Stimulated activated CD4-positive, alpha-beta T cell treated with anti-CD3 and anti-CD28 coated beads, Interleukin-15, amount 100 ng/mL, for 48 hours (primary cell): ENCODE results near the gene ARHGAP33.
A peak's percentile ranks its signal among the peaks of the same experiment; 100 is the strongest.

Experiments used
- DNase-seq, 2 donors: peaks; one replicate each; pipeline ENCODE4 v3.0.0-alpha.2; 2020; ENCODE audit warnings: low read depth in 2 of 2

Gene ARHGAP33

DNA sequence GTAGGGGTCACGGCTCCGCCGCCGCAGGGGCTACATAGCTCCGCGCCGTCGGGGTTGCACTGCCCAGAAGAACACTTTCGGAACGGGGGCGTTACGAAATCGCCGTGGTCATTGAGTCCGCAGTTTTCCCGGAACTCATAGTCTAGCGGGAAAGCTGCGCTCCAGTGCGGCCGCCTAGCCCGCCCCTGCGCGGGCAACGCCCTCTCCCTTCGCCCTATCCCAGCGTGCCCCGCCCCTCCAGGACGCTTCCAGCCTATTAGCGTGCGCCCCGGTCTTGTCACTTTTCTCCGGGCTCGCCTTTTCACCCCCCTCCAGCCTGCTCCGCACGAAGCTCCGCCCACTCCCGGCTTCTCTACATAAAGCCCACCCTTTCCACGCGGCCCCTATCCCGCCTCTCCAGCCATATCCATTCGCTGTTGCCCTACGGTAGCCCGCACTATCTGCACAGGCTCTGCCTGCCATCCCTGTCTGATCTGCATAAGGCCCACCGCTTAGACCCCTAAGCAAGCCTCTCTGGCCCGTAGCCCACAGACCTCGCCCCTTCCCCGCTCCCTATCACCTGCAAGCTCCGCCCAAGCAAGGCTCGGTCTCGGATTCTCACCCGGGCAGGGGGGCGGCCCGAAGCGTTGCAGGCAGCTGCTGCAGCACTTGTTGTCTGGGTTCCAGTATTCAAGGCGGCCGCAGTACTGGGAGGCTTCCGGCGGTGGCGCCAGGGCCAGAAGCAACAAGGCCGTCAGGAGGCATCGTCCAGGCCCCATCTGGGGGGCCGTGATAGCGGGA, 34.8 kb upstream of the ARHGAP33 start:
- peak; percentile 91 to 97 for DNase-seq

DNA sequence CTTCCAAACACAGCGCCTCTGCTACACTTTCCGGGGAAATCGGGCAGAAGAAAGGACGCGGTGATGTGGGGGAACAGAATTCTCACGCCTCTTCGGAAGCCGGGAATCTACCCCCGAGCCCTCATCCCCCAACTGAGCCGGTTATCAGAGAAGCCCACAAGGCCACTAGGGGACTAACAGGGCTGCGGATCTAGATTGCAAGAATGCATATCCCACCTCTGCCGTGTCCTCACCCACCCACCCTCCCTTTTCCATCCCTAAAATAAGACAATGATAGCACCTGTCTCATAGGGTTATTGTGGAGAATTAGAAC, 34.2 kb upstream of the ARHGAP33 start:
- no peak for DNase-seq

DNA sequence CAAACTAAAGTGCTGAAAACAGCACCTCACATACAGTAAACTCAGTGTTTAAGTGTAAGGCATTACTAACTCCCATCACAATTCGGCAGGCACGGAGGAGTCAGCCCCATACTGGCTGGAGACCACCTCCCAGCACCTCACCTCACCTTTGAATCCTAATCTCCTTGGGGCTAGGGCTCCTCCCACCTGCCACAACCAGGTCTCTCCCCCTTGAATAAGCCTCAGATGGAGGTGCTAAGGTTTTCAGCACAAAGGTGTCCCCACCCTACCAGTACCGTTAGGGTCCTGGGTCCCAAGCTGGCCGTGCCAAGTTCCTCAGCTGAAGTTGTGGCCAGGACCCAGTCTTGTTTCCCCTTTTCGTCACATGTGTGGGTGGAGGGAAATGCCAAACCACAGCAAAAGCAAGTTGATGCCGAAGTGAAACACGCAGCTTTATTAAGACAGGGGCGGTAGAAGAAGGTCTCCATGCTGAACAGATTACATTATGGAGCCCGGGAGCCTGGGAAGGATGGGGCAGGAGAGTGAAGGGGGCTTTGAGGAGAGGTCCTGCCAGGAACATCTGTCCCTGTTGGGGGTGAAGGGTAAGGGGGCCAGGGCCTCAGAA, 33.1 kb upstream of the ARHGAP33 start, which contains the start of gene IGFLR1:
Gene IGFLR1, minus strand, starts transcription at position 332 of the 604 bp plus-strand sequence. CDS start 1,272 bp downstream, outside the sequence.
- DNase-seq = peak; percentile 65 to 71

DNA sequence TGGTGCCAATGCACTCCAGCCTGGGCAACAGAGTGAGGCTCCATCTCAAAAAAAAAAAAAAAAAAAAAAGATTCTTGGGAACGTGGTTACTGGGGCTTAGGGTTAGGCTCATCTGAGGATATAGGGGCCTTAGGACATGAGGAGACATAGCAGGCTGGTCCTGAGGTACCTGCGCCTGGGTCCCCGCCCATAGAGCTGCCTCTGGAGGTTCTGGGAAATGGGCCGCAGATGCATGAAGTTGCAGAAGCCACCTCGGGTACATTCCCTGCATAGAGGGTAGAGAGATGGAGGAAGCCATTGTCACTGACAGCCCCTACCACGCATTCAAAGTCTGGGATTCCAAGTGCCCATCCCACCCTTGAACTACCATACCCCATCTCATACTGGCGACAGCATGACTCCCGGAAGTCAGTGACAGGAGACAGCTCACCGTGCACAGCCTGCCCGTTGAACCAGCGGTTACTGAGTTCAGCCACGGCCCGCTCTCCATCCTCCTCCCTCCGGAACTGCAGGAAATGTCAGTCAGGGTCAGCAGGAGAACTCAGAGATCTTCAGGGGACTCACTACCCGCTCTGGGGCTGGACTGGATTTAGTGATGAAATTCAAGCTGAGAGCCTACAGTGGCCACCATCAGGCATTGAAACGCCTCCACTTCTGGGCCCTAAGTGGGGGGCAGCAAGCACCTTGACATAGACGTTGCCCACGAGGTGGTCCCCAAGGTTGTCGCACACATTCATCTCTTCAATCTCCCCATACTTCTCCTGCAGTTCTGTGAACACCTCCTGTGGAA, 31.5 kb upstream of the ARHGAP33 start:
- no peak for DNase-seq

DNA sequence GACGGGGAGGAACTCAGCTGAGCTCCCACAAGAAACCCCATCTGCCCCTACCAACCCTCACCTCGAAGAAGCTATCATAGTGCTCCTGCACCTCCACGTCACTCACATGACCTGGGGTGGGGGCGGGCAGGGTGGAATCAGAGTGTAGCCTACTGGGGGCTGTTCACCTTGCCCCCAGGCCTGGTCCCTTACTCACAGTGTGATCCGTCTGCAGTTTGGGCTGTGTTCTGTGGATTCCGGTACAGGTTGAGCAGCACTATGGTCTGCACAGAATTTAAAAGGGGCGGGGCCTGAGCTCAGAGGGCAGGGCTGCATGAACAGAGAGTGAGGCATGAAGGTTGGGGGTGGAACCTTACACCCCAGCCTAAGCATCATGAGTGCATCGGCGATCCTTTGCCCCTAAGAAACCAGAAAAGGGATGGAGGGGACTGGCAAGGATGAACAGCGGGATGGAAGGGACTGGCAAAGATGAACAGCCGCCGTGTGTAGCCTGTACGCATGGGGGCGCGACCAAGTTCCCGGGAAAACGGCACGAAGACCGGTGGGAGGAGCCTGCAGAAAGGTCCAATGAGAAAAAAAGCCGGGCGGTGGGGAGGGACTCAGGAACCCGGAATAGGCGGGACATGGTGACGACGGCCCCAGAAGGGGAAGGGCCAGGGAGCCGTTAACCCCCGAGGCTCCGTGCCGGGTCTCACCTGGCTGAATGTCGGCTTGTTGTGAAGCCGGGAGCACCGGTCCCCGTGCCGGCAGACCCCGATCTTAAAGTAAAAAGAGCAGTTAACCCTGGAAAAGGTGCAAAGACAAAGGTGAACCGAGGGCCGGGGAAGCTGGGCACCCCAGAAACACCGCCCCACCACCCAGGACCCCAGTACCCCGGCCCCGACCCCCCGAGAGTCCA, 30.7 kb upstream of the ARHGAP33 start:
- DNase-seq = peak; percentile 90 to 91

DNA sequence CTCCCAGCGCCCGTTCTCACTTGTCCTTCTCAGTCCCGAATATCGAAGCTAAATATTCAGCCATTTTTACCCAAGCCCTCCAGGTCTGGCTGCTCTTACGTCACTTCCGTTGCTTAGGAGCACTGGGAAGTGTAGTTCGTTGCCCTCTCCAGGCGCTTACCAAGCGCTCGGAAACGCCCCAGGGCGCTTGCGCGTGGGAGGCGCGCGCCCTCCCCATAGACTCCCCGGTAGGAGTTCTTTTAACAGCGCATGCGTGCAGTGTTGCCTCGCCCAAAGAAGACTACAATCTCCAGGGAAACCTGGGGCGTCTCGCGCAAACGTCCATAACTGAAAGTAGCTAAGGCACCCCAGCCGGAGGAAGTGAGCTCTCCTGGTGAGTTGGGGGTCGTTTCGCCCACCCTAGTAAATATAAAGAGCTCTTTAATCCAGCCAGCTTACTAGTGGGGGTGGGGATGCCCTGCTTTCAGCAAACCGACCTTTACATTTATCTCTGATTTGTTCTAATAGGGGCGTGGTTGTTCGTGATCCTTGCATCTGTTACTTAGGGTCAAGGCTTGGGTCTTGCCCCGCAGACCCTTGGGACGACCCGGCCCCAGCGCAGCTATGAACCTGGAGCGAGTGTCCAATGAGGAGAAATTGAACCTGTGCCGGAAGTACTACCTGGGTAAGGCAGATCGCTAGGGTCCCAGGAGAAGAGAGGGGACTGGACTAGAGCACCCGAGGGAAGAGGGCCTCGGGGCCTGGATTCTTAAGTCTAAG, 29.9 kb upstream of the ARHGAP33 start, which contains the start of the genes PSENEN and U2AF1L4:
Gene PSENEN, plus strand, starts transcription at position 324 of the 759 bp plus-strand sequence. Its CDS starts 280 bp downstream, at position 604.
Gene U2AF1L4, minus strand, starts transcription at position 91 of the 759 bp plus-strand sequence. Its CDS starts 27 bp downstream, at position 64.
- DNase-seq = peak; percentile 91 to 93

DNA sequence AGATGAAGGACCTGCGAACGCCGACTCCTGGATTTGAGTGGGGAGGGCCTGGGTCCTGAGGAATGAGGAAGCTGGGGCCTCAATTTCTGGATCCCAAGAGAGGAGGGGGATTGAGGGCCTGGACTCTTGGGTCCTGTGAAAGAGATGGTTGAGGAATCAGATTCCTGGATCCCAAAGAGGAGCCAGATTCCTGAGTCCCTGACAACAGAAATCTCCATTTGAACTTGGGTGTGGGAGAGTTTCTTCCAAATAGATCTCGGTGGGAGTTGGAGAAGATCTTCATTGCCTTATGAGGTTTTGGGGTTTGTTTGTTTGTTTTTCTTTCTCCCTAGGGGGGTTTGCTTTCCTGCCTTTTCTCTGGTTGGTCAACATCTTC, 29.3 kb upstream of the ARHGAP33 start:
- no peak for DNase-seq

DNA sequence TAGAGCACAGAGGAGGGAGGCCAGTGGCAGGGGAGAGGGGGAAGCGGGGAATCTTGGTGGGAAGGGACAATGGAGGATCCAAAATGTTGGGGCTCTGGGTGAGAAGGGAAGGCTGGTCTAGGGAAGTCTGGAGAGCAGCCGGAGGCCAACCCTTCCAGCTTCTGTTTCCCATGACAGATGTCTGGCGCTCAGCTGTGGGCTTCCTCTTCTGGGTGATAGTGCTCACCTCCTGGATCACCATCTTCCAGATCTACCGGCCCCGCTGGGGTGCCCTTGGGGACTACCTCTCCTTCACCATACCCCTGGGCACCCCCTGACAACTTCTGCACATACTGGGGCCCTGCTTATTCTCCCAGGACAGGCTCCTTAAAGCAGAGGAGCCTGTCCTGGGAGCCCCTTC, 28.8 kb upstream of the ARHGAP33 start:
- no peak for DNase-seq

DNA sequence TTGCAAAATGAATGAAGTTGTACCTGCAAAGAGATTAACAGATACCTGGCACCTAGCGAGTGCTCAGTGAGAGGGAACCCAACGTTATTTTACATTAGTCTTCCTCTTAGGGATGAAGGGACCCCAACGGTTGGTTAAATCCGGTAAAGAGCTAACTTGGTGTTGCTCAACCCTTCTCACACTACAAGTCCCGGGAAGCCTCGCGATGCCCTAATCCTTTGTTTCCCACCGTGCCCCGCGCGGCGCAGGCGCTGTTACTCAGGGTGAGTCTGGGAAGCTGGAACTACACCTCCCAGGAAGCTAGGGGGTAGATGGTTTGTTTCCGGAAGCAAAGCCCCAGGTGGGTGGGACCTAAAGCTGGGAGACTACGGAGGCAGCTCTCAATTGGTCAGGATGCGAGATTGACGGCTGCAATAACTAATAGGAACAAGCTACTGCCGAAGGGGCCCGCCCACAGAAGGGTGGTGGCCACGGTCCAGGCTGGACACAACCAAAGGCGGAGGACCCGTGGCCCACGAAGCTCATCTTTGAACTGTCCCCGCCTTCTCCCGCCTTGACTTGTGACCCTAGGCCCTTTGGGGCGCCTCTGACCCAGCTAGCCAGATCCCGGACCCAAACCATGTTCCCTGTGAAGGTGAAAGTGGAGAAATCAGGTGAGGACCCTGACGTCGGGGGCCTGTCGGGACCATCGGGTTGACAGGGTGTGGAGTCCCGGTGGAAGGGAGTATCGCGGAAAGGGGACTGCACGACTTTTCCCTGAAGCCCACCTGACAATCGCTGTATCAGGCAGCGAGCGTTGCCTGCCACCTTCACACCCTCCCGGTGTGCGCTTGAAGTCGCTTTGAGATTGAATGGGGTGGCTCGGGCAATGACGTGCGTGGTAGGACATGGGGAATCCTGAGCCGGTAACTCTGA, 27.0 kb upstream of the ARHGAP33 start, which contains the start of gene LIN37:
Gene LIN37, plus strand, starts transcription at position 471 of the 915 bp plus-strand sequence. Its CDS starts 149 bp downstream, at position 620.
- peak; percentile 97 to 98 for DNase-seq

DNA sequence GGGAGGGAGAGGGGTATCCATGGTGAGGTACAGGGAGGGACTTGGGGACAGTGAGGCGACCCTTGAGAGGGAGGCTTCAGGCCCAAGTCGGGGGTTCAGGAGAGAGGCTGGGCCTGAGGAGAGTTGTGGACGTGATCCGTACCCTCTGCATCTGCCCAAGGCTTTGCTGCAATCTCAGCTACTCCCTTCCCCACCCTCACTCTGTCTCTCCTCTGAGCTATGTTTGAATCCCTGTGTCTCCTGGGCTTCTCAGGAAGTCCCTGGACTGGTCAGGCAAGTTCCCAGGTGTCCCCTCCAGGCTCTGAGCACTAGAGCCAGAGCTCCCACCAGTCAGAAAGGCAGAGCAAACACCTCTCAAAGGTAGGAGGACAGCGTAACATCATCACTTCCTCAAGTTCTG, 25.2 kb upstream of the ARHGAP33 start:
- DNase-seq = no peak

DNA sequence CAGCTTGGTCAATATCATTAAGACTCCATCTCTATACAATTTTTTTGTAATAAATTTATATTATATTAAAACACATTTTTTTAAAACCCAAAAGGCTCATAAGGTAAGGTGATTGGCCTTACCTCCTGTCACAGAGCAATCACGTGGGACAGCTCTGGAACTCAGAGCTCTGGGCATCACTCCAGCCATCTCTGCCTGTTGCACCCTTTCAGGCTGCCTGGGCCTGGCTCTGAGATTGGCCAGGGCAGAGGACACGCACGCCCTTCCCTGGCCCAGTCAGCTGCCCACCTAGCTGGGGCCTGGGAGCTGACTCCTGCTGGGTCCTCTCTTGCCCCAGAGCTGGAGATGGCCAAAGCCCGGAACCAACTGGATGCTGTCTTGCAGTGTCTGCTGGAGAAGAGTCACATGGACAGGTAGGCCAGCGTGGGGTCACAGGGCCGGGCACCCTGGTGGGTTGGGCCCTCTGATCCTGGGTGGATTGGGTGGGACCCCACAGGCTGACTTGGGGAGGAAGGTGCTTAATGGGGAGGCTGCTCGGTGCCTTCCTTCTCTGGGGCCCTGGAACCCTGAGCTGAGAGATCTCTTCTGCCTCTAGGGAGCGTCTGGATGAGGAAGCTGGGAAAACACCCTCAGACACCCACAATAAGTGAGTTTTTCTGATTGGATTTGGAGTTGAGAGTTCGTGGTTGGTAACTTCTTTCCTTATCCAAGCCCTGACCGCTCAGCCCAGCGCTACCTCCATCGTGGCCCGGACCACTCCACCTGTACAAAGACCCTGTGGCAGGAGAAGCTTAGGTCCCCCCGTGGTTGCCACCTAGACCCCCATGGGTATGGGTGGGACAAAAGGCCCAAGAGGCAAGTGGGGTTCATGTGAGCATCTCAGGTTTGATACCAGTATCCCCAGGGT, 23.3 kb upstream of the ARHGAP33 start:
- DNase-seq = no peak

DNA sequence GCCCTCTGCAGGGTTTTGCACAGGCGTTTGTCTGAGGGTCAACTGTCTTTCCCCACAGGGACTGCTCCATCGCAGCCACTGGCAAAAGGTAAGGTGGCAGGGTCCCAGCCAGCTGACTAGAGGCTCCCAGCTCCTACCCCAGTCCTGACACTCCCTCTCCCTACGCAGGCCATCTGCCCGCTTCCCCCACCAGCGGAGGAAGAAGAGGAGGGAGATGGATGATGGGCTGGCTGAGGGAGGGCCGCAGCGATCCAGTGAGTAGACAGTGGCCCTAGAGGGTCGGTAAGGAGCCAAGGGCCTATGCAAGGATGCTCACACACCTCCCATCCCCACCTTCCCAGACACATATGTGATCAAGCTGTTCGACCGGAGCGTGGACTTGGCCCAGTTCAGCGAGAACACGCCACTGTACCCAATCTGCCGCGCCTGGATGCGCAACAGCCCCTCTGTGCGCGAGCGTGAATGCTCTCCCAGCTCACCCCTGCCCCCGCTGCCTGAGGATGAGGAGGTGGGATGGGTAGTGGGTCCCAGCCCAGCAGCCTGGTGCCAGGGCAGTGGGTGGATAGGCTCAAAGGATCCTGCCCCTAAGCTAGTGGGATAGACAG, 22.5 kb upstream of the ARHGAP33 start:
- no peak for DNase-seq

DNA sequence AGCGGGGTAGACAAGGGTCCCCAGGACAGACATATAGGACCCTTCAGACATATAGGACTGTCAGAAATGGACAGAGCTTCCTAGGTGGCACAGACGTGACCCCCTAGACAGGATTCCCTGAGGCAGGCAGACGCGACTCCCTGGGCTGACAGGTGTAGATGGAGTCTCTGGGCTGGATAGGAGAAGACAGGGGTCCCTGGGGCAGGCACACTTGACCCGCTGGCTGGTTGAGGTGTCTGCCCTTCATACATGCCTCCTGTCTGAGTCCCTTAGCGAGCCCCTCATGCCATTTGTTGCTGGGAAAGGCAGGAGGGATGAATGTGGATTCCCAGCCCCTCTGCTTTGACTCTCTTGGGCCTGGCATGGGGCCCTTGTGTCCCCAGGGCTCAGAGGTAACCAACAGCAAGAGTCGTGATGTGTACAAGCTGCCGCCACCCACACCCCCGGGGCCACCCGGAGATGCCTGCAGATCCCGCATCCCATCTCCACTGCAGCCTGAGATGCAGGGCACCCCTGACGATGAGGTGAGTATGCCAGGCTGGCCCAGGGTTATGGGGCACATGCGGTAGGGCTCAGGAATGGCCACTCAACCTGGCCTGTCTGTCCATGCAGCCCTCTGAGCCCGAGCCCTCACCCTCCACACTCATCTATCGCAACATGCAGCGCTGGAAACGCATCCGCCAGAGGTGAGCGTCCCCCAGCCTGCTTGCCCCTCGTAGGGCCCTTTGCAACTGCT, 21.6 kb upstream of the ARHGAP33 start:
- no peak for DNase-seq

DNA sequence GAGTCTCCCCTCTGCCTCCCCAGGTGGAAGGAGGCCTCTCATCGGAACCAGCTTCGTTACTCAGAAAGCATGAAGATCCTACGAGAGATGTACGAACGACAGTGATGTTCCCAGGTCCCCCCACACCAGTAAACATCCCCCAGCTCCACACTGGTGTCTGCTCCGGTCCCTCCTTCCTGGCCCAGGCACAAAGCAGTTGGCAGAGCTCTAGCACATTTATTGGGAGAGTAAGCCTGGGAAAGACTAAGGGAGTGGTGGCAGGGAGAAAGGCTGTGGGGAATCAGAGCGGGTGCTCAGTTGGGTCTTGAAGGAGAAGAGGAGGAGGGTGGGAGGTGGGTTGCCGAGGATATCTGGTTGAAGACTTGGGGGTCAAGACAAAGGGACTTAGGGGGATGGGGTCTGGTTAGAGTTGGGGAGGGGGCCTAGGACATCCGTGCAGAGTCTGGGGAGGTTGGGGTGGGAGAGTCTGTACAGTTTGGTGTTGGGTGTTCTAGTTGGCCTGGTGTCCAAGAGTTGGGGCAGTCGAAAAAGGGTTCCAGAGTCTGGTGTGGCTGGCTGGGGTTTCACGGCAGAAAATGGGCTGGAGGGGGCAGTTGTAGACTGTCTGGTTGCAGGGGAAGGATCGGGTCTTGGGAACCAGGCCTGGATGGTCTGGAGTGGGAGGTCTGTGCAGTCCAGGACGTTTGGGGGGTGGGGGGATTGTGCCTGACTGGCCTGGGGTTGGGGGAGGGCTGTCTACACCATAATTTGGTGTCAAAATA, 20.8 kb upstream of the ARHGAP33 start:
- DNase-seq = no peak

DNA sequence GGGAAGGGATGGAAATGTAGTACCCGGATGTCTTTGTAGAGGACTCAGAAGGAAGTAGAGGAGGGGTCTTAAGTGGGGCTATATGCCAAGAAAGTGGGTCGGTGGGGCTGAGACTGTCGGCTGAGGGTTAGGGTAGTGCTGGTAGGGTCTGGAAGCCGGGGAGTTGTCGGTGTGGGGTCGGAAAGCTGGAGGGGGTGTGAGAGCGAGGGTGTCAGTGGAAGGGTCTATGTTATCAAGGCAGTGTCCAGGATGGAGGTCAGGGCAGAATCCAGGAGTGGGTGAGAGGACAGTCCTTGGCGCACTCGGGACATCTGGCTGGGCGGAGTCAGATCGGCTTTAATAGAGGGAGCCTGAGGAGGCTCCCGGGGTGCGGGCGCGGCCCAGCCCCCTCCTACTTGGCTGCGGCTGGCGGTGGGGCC, 20.2 kb upstream of the ARHGAP33 start:
- DNase-seq = no peak
